SK-N-MC (cell line): Measurements from ENCODE around the gene BFSP2.

Source experiments
- EZH2 ChIP-seq: fragments of 200-600 bp; sonication (generic); IDR thresholded peaks from one replicate; pipeline ENCODE4 v1.6.1; 2017; ENCODE audit warnings: antibody characterized with exemption
- FOXP2 ChIP-seq: optimal IDR thresholded peaks from 2 replicates; pipeline ENCODE3; 2011; ENCODE audit warnings: mild to moderate bottlenecking, moderate library complexity; ENCODE audit not compliant: insufficient read depth; ENCODE audit errors: extremely low read length, control extremely low read depth
- POLR2AphosphoS5 ChIP-seq: IDR thresholded peaks from 2 replicates; pipeline ENCODE4 v1.6.1; 2012; ENCODE audit warnings: mild to moderate bottlenecking, low read depth, low read length, borderline replicate concordance

- TF ChIP-seq POLR2AphosphoS5, result no peak
- TF ChIP-seq EZH2, result no peak
- no peak for TF ChIP-seq FOXP2
Observed at GRCh38 chr3:133412183-133413132, 12.6 kb downstream of the BFSP2 start.
